ENCODE measurements around the gene LCE1D. TPM values are rescaled to one million over a fixed set of nuclear protein-coding genes. Genes with fewer than 3 reads are reported as not detected.

Gene LCE1D
- total RNA-seq, 1 donor from 2014 or later, result not detected

DNA sequence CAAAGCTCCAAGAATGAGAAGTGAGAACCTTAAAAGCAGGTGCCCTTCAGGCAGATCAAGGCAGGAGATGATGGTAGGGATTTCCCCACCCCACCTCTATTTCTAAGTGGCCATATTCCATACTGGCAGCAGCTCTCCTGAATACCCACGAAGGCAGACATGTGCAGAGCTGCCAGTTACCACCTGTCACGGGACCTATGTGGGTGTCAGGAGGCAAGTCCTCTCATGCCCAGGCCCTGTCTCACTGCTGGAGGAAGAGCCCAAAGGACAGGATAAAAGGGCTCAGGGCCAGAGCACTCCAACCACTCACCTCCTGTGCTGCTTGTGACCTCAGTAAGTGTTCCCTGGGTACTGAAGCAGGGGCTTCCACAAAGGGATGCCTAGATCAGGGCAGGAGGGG lies 14.5 kb downstream of the LCE1D start:
- no peak for DNase-seq (ENCODE audit: extremely low spot score, unreplicated experiment)
- H3K4me1 Mint-ChIP-seq (ENCODE audit: unreplicated experiment), result no peaks in the 10 kb centered on the region
- no peaks in the 10 kb centered on the region for H3K27me3 Mint-ChIP-seq (ENCODE audit: unreplicated experiment)
- TF ChIP-seq, protein P1, sequence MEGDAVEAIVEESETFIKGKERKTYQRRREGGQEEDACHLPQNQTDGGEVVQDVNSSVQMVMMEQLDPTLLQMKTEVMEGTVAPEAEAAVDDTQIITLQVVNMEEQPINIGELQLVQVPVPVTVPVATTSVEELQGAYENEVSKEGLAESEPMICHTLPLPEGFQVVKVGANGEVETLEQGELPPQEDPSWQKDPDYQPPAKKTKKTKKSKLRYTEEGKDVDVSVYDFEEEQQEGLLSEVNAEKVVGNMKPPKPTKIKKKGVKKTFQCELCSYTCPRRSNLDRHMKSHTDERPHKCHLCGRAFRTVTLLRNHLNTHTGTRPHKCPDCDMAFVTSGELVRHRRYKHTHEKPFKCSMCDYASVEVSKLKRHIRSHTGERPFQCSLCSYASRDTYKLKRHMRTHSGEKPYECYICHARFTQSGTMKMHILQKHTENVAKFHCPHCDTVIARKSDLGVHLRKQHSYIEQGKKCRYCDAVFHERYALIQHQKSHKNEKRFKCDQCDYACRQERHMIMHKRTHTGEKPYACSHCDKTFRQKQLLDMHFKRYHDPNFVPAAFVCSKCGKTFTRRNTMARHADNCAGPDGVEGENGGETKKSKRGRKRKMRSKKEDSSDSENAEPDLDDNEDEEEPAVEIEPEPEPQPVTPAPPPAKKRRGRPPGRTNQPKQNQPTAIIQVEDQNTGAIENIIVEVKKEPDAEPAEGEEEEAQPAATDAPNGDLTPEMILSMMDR (IDR thresholded peaks at IDR 0.05), result no peak
- H3K36me3 Mint-ChIP-seq (ENCODE audit: unreplicated experiment), result no peaks in the 10 kb centered on the region
- no peak overlapping the region for H3K27ac Mint-ChIP-seq (ENCODE audit: unreplicated experiment)
- no peak overlapping the region for H3K4me3 Mint-ChIP-seq (ENCODE audit: unreplicated experiment)
- H3K9me3 Mint-ChIP-seq (ENCODE audit: unreplicated experiment), result peaks cover 4% of the 10 kb centered on the region

DNA sequence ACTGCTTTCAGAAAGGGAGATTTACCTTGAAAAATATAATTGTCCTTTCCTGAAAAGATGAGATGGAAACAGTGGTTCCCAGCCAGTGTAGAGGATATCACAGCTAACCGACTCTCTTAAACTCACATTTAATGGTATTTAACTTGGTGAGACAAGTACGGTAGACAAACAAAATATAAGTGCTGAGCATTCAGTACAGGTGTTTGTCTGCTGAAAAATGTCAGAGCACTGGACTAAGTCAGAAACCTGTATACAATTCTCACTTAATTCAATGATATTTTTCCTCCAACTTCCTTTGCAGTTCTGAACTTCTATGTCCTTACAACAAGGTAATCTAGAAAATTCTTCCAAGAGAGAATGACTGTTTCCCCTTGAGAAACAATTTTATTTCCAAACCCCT lies 15.2 kb downstream of the LCE1D start, which contains the start of gene LCE1B:
LCE1B (plus strand) TSS at position 301 of the 400 bp plus-strand sequence. CDS start 476 bp downstream, outside the sequence.
- DNase-seq (ENCODE audit: extremely low spot score, unreplicated experiment), result no peak
- H3K4me3 Mint-ChIP-seq (ENCODE audit: unreplicated experiment), result no peak within 1 kb of the TSS
- TF ChIP-seq, protein P1 (IDR thresholded peaks at IDR 0.05), result no peak
- no peaks in the 10 kb centered on the region for H3K4me1 Mint-ChIP-seq (ENCODE audit: unreplicated experiment)
- H3K27me3 Mint-ChIP-seq (ENCODE audit: unreplicated experiment), result no peaks in the 10 kb centered on the region
- H3K9me3 Mint-ChIP-seq (ENCODE audit: unreplicated experiment), result peaks cover 4% of the 10 kb centered on the region
- H3K27ac Mint-ChIP-seq (ENCODE audit: unreplicated experiment), result no peak within 1 kb of the TSS
- H3K36me3 Mint-ChIP-seq (ENCODE audit: unreplicated experiment), result no peaks in the 10 kb centered on the region

DNA sequence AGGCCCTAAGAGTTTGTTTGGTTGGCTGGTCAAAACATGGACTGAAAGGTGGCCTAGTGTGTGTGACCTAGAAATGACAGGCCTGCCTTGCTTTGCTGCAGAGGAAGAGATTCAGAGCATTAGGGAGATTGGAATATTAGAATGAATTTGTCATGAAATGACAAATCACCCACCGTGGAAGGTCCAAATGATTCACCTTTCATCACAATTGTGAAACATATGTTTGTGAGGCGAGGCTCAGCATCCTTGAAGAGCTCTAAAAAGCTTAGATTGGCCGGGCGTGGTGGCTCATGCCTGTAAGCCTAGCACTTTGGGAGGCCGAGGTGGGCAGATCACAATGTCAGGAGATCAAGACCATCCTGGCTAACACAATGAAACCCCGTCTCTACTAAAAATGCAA lies 20.8 kb downstream of the LCE1D start:
- H3K4me1 Mint-ChIP-seq (ENCODE audit: unreplicated experiment), result no peaks in the 10 kb centered on the region
- TF ChIP-seq, protein P1 (IDR thresholded peaks at IDR 0.05), result no peak
- DNase-seq (ENCODE audit: extremely low spot score, unreplicated experiment), result no peak
- H3K9me3 Mint-ChIP-seq (ENCODE audit: unreplicated experiment), result peaks cover 4% of the 10 kb centered on the region
- no peaks in the 10 kb centered on the region for H3K27me3 Mint-ChIP-seq (ENCODE audit: unreplicated experiment)
- H3K27ac Mint-ChIP-seq (ENCODE audit: unreplicated experiment), result no peak overlapping the region
- no peaks in the 10 kb centered on the region for H3K36me3 Mint-ChIP-seq (ENCODE audit: unreplicated experiment)
- no peak overlapping the region for H3K4me3 Mint-ChIP-seq (ENCODE audit: unreplicated experiment)

DNA sequence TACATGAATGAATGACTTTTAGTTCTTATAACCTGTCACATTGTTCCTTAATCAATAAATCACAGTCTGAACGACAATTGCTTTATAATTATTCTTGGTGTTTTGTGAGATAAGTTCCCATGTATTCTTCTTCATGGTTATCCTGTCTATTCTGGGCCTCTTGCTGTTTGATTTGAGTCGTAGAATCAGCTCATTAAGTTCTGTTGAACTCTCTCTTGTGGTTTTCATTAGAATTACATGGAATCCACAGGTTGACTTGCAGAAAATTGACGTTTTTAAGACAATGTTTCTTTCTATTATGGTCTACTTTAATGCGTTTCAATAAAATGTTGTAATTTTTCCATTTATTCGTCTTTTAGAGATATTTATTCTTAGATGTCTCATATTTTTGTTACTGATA lies 26.8 kb downstream of the LCE1D start:
- no peak for DNase-seq (ENCODE audit: extremely low spot score, unreplicated experiment)
- H3K27me3 Mint-ChIP-seq (ENCODE audit: unreplicated experiment), result no peaks in the 10 kb centered on the region
- H3K4me1 Mint-ChIP-seq (ENCODE audit: unreplicated experiment), result no peaks in the 10 kb centered on the region
- H3K27ac Mint-ChIP-seq (ENCODE audit: unreplicated experiment), result no peak overlapping the region
- TF ChIP-seq, protein P1 (IDR thresholded peaks at IDR 0.05), result no peak
- H3K9me3 Mint-ChIP-seq (ENCODE audit: unreplicated experiment), result no peaks in the 10 kb centered on the region
- no peak overlapping the region for H3K4me3 Mint-ChIP-seq (ENCODE audit: unreplicated experiment)
- no peaks in the 10 kb centered on the region for H3K36me3 Mint-ChIP-seq (ENCODE audit: unreplicated experiment)

DNA sequence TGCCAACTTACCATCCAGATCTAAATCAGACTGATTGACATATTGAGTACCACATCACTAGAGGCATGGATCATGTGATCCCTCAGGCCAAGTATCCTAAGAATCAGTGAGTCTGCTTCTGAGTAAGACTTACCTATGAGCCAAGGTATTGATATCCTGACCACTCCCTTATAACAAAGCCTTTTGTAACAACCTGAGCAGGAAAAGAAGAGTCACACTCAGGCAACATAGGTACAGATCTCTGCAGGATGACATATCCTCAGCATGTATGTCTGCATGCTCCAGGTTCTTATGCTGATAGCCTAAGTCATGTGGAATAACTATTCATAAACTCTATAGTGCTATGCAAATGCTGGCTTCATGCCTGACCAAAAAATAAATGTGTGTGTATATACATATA lies 28.4 kb downstream of the LCE1D start:
- Mint-ChIP-seq H3K9me3 (ENCODE audit: unreplicated experiment) (peaks cover 4% of the 10 kb centered on the region), H3K36me3 (ENCODE audit: unreplicated experiment) (no peaks in the 10 kb centered on the region), H3K4me1 (ENCODE audit: unreplicated experiment) (no peaks in the 10 kb centered on the region), H3K4me3 (ENCODE audit: unreplicated experiment) (no peak overlapping the region), H3K27me3 (ENCODE audit: unreplicated experiment) (no peaks in the 10 kb centered on the region), H3K27ac (ENCODE audit: unreplicated experiment) (no peak overlapping the region)
- TF ChIP-seq, protein P1 (IDR thresholded peaks at IDR 0.05), result no peak
- DNase-seq (ENCODE audit: extremely low spot score, unreplicated experiment), result no peak
